A549 treated with AZD9567 at 1 μM for 4 hours (cell line): ENCODE data around the gene ITGA5. TPM values are rescaled to one million over a fixed set of nuclear protein-coding genes. Genes with fewer than 3 reads are reported as not detected.

ENCODE experiments used
- total RNA-seq: library from RNA; stranded (reverse); fragments of 200-300 nt; extraction: Qiagen RNA extraction; gene quantifications from 5 replicates; pipeline ENCODE4 v1.2.3, GENCODE V29; 2022; ENCODE audit not compliant: insufficient read depth

ITGA5 gene
- 189 to 257 TPM (median 242 TPM) in 5 replicates for total RNA-seq

GRCh38 chr12:54419088-54419887 lies at the start of gene ITGA5:
ITGA5 (minus strand) TSS chr12:54419266; CDS start chr12:54419198, 68 bp downstream.

GRCh38 chr12:54384591-54385041 lies 34.5 kb downstream of the ITGA5 start, which contains the start of gene ZNF385A:
ZNF385A (minus strand) TSS chr12:54384733; CDS start chr12:54384514, 219 bp downstream.

GRCh38 chr12:54364413-54364812 lies 54.7 kb downstream of the ITGA5 start, which contains the start of gene GPR84:
GPR84 (minus strand) TSS chr12:54364486; CDS start chr12:54363851, 635 bp downstream.

Other genes starting within 250 kb of the ITGA5 start
- 26.7 to 33.7 TPM (median 31.2 TPM) in 5 replicates for gene SMUG1, start 230.3 kb downstream of the ITGA5 start, total RNA-seq
- gene CBX5, start 139.1 kb downstream of the ITGA5 start, total RNA-seq: 21.7 to 27.2 TPM (median 24.7 TPM) in 5 replicates
- 1,359 to 2,807 TPM (median 1,410 TPM) in 5 replicates for gene HNRNPA1, start 138.5 kb downstream of the ITGA5 start, total RNA-seq
- gene NFE2, start 118.3 kb downstream of the ITGA5 start, total RNA-seq: 0.05 to 0.06 TPM (median 0.06 TPM) in 3 of 5 replicates, not detected in the others
- 202 to 273 TPM (median 217 TPM) in 5 replicates for gene COPZ1, start 94.1 kb downstream of the ITGA5 start, total RNA-seq
- gene GPR84, start 54.8 kb downstream of the ITGA5 start, total RNA-seq: 0.05 to 0.08 TPM in 2 of 5 replicates, not detected in the others
- 15.4 to 18.8 TPM (median 18.7 TPM) in 5 replicates for gene ZNF385A, start 34.5 kb downstream of the ITGA5 start, total RNA-seq
- not detected in 5 replicates for gene GTSF1, start 54.3 kb upstream of the ITGA5 start, total RNA-seq
- 0.02 TPM in 1 of 5 replicates, not detected in the others for gene NCKAP1L, start 78.5 kb upstream of the ITGA5 start, total RNA-seq
- 0.02 to 0.05 TPM (median 0.02 TPM) in 3 of 5 replicates, not detected in the others for gene PDE1B, start 130.3 kb upstream of the ITGA5 start, total RNA-seq
- 0.03 to 0.17 TPM (median 0.13 TPM) in 4 of 5 replicates, not detected in the other for gene PPP1R1A, start 169.4 kb upstream of the ITGA5 start, total RNA-seq
- not detected in 5 replicates for gene LACRT, start 215.6 kb upstream of the ITGA5 start, total RNA-seq
- not detected in 5 replicates for gene DCD, start 229.1 kb upstream of the ITGA5 start, total RNA-seq